Adrenal gland (tissue), 12 donors: ENCODE measurements around the gene NEUROG1. TPM values are rescaled to one million over a fixed set of nuclear protein-coding genes. Genes with fewer than 3 reads are reported as not detected.

Experiments
- DNase-seq, 7 donors: peaks; one replicate each; pipeline ENCODE4 v3.0.0-alpha.2; 2019 to 2020
- H3K27ac ChIP-seq, 5 donors: fragments of 200-600 bp; sonication (generic) in 4 of 5; 1 replicate in 3 of 5; 2 replicates in 2 of 5; pipeline versions ENCODE4 v1.5.1 to v1.8.0; 2016 to 2020; ENCODE audit warnings: mild to moderate bottlenecking in 1 of 5
- H3K27me3 ChIP-seq: fragments of 200-600 bp; 2 replicates; pipeline ENCODE4 v1.8.0; 2021
- H3K36me3 ChIP-seq, 2 donors: fragments of 200-600 bp; replicated peaks in 1 of 2; 1 replicate in 1 of 2; 2 replicates in 1 of 2; pipeline versions ENCODE4 v1.5.1 to v1.8.0; 2018 to 2022
- H3K4me1 ChIP-seq, 2 donors: fragments of 200-600 bp; replicated peaks in 1 of 2; 1 replicate in 1 of 2; 2 replicates in 1 of 2; pipeline versions ENCODE4 v1.5.1 to v1.8.0; 2018 to 2021
- H3K4me3 ChIP-seq, 4 donors: fragments of 200-600 bp; sonication (generic) in 3 of 4; one replicate each; pipeline ENCODE4 v1.5.1; 2016 to 2018
- H3K9me3 ChIP-seq, 3 donors: fragments of 200-600 bp; sonication (generic) in 1 of 3; replicated peaks in 1 of 3; 1 replicate in 2 of 3; 2 replicates in 1 of 3; pipeline versions ENCODE4 v1.5.1 to v1.8.0; 2016 to 2021
- POLR2A ChIP-seq, 2 donors: fragments of 450-650 bp; IDR thresholded peaks; one replicate each; pipeline ENCODE4 v1.6.1; 2017; ENCODE audit warnings: antibody characterized with exemption in 2 of 2, mild to moderate bottlenecking in 2 of 2, moderate library complexity in 1 of 2
- WGBS, 4 donors: extraction: QIAGEN DNeasy Blood & Tissue Kit in 2 of 4; methylation state at CpG; one replicate each; pipeline versions ENCODE4 v1.1.5 to v1.1.7; 2013 to 2017; 5-methylcytosine and 5-hydroxymethylcytosine counted together
- intact Hi-C, 2 donors: fragments of 100-400 bp; cut with DNase I; formaldehyde crosslinking; loops; one replicate each; pipeline versions ENCODE4 v1.14.1 to v1.15.0; 2022 to 2023
- polyA plus RNA-seq, 3 donors: library from polyadenylated mRNA; stranded (reverse); fragments of 200-250 nt in 2 of 3; fragments of 350-450 nt in 1 of 3; fragmentation: Illumina TruSeq in 1 of 3; extraction: RNeasy Lipid Tissue Mini Kit (QIAGEN cat#74804) in 1 of 3; gene quantifications; one replicate each; pipeline ENCODE4 v1.2.3, GENCODE V29; 2013 to 2014
- total RNA-seq, 9 donors: library from RNA; depleted of rRNA in 4 of 9; stranded (reverse); fragments of >200 nt in 4 of 9; fragments of 120-200 nt in 1 of 9; fragmentation: NEBNext Ultra II Directional in 1 of 9; extraction: Animal tissue kit (Norgen Biotek cat#: 25700) in 1 of 9; gene quantifications; one replicate each; pipeline versions ENCODE4 v1.1.0 to v1.2.4, GENCODE V29; 2013 to 2023
- TF ChIP-seq, protein P1 (sequence below), 6 experiments: fragments of 450-650 bp in 4 of 6; fragments of 200-600 bp in 2 of 6; sonication (generic) in 1 of 6; IDR thresholded peaks; 1 replicate in 5 of 6; 2 replicates in 1 of 6; pipeline versions ENCODE4 v1.5.1 to v1.8.0; 2016 to 2021; ENCODE audit warnings: antibody characterized with exemption in 6 of 6, mild to moderate bottlenecking in 2 of 6, moderate library complexity in 1 of 6
- donor health status: healthy with polysubstance abuse.
- donor health status: Bipolar disorder and iron deficiency.
- donor health status: DM: yes; HTN: yes; CAD: no.
- donor health status: DM: no; HTN: no; CAD: no.
- donor health status: DM: no; HTN: no; CAD: no.
- donor health status: DM: yes; HTN: yes; CAD: no.

The NEUROG1 gene
- total and polyA plus RNA-seq, 12 donors, result not detected

DNA sequence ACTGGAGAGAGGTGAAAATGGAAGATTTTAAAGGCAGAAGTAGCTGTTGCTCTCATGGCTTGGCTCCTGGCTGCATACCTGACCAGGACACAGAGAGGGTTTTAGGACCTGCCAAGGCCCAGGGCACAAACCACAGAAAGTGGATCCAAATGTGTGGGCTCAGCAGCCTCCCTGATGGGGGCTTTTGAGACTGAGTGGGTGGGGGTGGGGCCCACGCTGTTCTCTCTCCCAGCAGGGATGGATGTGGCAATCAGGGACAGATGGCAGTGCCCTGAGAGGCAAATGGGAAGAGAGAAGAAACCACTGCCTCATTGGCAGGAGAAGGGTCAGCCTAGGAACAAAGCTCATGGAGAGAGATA lies 48.7 kb downstream of the NEUROG1 start:
- Histone ChIP-seq H3K27me3 (peaks cover 34% of the 10 kb centered on the region), H3K36me3 (no peaks in the 10 kb centered on the region), H3K27ac (no peak overlapping the region), H3K4me3 (no peak overlapping the region), H3K9me3 (no peaks in the 10 kb centered on the region), H3K4me1 (peaks cover 0 to 10% of the 10 kb centered on the region in 2 donors)
- TF ChIP-seq POLR2A (IDR thresholded peaks at IDR 0.05), result no peak
- TF ChIP-seq, protein P1, sequence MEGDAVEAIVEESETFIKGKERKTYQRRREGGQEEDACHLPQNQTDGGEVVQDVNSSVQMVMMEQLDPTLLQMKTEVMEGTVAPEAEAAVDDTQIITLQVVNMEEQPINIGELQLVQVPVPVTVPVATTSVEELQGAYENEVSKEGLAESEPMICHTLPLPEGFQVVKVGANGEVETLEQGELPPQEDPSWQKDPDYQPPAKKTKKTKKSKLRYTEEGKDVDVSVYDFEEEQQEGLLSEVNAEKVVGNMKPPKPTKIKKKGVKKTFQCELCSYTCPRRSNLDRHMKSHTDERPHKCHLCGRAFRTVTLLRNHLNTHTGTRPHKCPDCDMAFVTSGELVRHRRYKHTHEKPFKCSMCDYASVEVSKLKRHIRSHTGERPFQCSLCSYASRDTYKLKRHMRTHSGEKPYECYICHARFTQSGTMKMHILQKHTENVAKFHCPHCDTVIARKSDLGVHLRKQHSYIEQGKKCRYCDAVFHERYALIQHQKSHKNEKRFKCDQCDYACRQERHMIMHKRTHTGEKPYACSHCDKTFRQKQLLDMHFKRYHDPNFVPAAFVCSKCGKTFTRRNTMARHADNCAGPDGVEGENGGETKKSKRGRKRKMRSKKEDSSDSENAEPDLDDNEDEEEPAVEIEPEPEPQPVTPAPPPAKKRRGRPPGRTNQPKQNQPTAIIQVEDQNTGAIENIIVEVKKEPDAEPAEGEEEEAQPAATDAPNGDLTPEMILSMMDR (IDR thresholded peaks at IDR 0.05), result no peak
- DNase-seq, result no peak
- 43 to 50% (median 47%) methylated on average over 1 of the region's 1 CpG for WGBS, 4 donors
- intact Hi-C loops, result no loop called here

GRCh38 chr5:135486131-135487036 lies 49.4 kb downstream of the NEUROG1 start:
- 74 to 84% (median 78%) methylated on average over 10 to 13 of the region's 13 CpGs for WGBS, 4 donors
- intact Hi-C loops, result no loop called here
- no peak for DNase-seq

GRCh38 chr5:135484674-135485086 lies 51.1 kb downstream of the NEUROG1 start:
- no peak for DNase-seq
- TF ChIP-seq, protein P1 (IDR thresholded peaks at IDR 0.05), result no peak
- no peak for TF ChIP-seq POLR2A (IDR thresholded peaks at IDR 0.05)
- 80 to 83% (median 81%) methylated on average over 4 to 5 of the region's 5 CpGs for WGBS, 4 donors
- no peaks in the 10 kb centered on the region for H3K9me3 ChIP-seq
- H3K4me1 ChIP-seq, result peaks cover 0 to 10% of the 10 kb centered on the region in 2 donors
- intact Hi-C loops, result no loop called here
- no peaks in the 10 kb centered on the region for H3K36me3 ChIP-seq
- no peak overlapping the region for H3K4me3 ChIP-seq
- peaks cover 11% of the 10 kb centered on the region for H3K27me3 ChIP-seq
- H3K27ac ChIP-seq, result no peak overlapping the region

More at GRCh38 chr5:135486131-135487036, 49.4 kb downstream of the NEUROG1 start:
- Histone ChIP-seq H3K27ac (no peak overlapping the region), H3K4me3 (no peak overlapping the region), H3K4me1 (peaks cover 0 to 10% of the 10 kb centered on the region in 2 donors), H3K27me3 (peaks cover 28% of the 10 kb centered on the region), H3K36me3 (no peaks in the 10 kb centered on the region), H3K9me3 (no peaks in the 10 kb centered on the region)
- no peak for TF ChIP-seq POLR2A (IDR thresholded peaks at IDR 0.05)
- TF ChIP-seq, protein P1 (IDR thresholded peaks at IDR 0.05), result no peak

Other genes starting within 250 kb of the NEUROG1 start
- 100 to 1,000 TPM in 8 of 9 donors, 10 to 100 TPM in 1; 92.4 to 241 (median 146) TPM for gene MACROH2A1, start 136.7 kb downstream of the NEUROG1 start, total RNA-seq
- gene MACROH2A1, start 136.7 kb downstream of the NEUROG1 start, polyA plus RNA-seq, result 100 to 1,000 TPM in 2 of 3 donors, 10 to 100 TPM in 1; 77.2 to 177 (median 101) TPM
- not detected for gene DCANP1, start 88.6 kb downstream of the NEUROG1 start, total RNA-seq
- gene DCANP1, start 88.6 kb downstream of the NEUROG1 start, polyA plus RNA-seq, result under 1 TPM in 1 of 3 donors, not detected in 2; 0.08 TPM
- under 1 TPM in 1 of 9 donors, not detected in 8; 0.06 TPM for gene TIFAB, start 83.6 kb downstream of the NEUROG1 start, total RNA-seq
- gene TIFAB, start 83.6 kb downstream of the NEUROG1 start, polyA plus RNA-seq, result under 1 TPM in 1 of 3 donors, not detected in 2; 0.08 TPM
- gene CXCL14, start 43.0 kb upstream of the NEUROG1 start, total RNA-seq, result 1 to 10 TPM in 8 of 9 donors, under 1 TPM in 1; 0.06 to 3.6 (median 2.0) TPM
- 10 to 100 TPM in 1 of 3 donors, 1 to 10 TPM in 2; 1.2 to 30.0 (median 7.6) TPM for gene CXCL14, start 43.0 kb upstream of the NEUROG1 start, polyA plus RNA-seq